HCT116 (cell line): ENCODE measurements around the gene TYK2. TPM values are rescaled to one million over a fixed set of nuclear protein-coding genes. Genes with fewer than 3 reads are reported as not detected.

Experiments used
- ATAC-seq: fragments of 200-7000 bp; cut with Tn5 transposase; 2 replicates; pipeline ENCODE4 v1.9.1; 2020; ENCODE audit warnings: mild to moderate bottlenecking, moderate library complexity
- BruUV-seq: library from RNA; stranded (reverse); fragments of 400-500 nt; replicated peaks from 2 replicates; lab custom pipeline; 2021; lab: Mats Ljungman, UMichigan
- CTCF ChIA-PET: fragments of 300-600 bp; sonication (Branson Sonifier 250); formaldehyde crosslinking; loops from one replicate; lab custom pipeline; 2021; ENCODE audit warnings: antibody characterized with exemption; lab: Charles Lee
- POLR2A ChIA-PET: fragments of 300-600, 350-600 bp; sonication (Branson Sonifier 250); formaldehyde crosslinking; loops from one replicate; lab custom pipeline; 2021; ENCODE audit warnings: antibody characterized with exemption; lab: Charles Lee
- RAD21 ChIA-PET, 2 experiments: fragments of 300-600 bp; sonication (Branson Sonifier 250); formaldehyde crosslinking; loops; one replicate each; lab custom pipeline; 2023; ENCODE audit warnings: low total read pairs in 2 of 2; ENCODE audit not compliant: uncharacterized antibody in 2 of 2, unreplicated experiment in 2 of 2, low non-redundant PET in 1 of 2; lab: Charles Lee
- DNase-seq: peaks from one replicate; pipeline ENCODE4 v3.0.0-alpha.2; 2010; ENCODE audit warnings: low read depth, low spot score
- H2AFZ ChIP-seq: fragments of 200-600 bp; shearing (Covaris generic), sonication (generic); 2 replicates; pipeline ENCODE4 v1.6.1; 2017; ENCODE audit warnings: low read depth, mixed run types, mixed read lengths, antibody characterized with exemption, low read length; ENCODE audit not compliant: poor library complexity, severe bottlenecking
- H3K27ac ChIP-seq: 2 replicates; pipeline ENCODE4 v1.5.1; 2012; ENCODE audit warnings: low read depth, low read length
- H3K27me3 ChIP-seq: fragments of 200-600 bp; sonication (generic); 2 replicates; pipeline ENCODE4 v1.6.1; 2016; ENCODE audit warnings: mixed run types, low read length, mixed read lengths; ENCODE audit not compliant: insufficient read depth
- H3K36me3 ChIP-seq, 2 experiments: fragments of 200-500 bp in 1 of 2; fragments of 200-600 bp in 1 of 2; sonication (Bioruptor generic) in 1 of 2; sonication (generic) in 1 of 2; 2 replicates each; pipeline versions ENCODE4 v1.5.1 to v1.6.1; 2014 to 2016; ENCODE audit warnings: low read length in 2 of 2, inconsistent platforms in 1 of 2, mixed read lengths in 1 of 2, mixed run types in 1 of 2; ENCODE audit not compliant: insufficient read depth in 2 of 2, control insufficient read depth in 1 of 2
- H3K4me1 ChIP-seq, 2 experiments: fragments of 200-600 bp in 1 of 2; sonication (generic) in 1 of 2; 2 replicates each; pipeline versions ENCODE4 v1.5.1 to v1.6.1; 2012 to 2017; ENCODE audit warnings: low read length in 2 of 2, inconsistent platforms in 1 of 2, mild to moderate bottlenecking in 1 of 2, mixed read lengths in 1 of 2, mixed run types in 1 of 2, moderate library complexity in 1 of 2; ENCODE audit not compliant: insufficient read depth in 2 of 2, control insufficient read depth in 1 of 2
- H3K4me2 ChIP-seq: fragments of 200-600 bp; sonication (generic); 2 replicates; pipeline ENCODE4 v1.6.1; 2017; ENCODE audit warnings: mixed run types, low read length, mixed read lengths
- H3K4me3 ChIP-seq, 2 experiments: fragments of 200-600 bp in 1 of 2; sonication (generic) in 1 of 2; replicated peaks in 1 of 2; 2 replicates each; pipeline ENCODE4 v1.5.1; 2011 to 2016; ENCODE audit warnings: low read length in 2 of 2, control low read depth in 1 of 2, low read depth in 1 of 2, mild to moderate bottlenecking in 1 of 2, mixed read lengths in 1 of 2, mixed run types in 1 of 2
- H3K79me2 ChIP-seq: fragments of 200-600 bp; sonication (generic); 2 replicates; pipeline ENCODE4 v1.6.1; 2017; ENCODE audit warnings: mild to moderate bottlenecking, mixed run types, low read length, moderate library complexity, mixed read lengths; ENCODE audit not compliant: insufficient read depth
- H3K9ac ChIP-seq: fragments of 200-600 bp; sonication (generic); 2 replicates; pipeline ENCODE4 v1.6.1; 2016; ENCODE audit warnings: low read length, mixed read lengths
- H3K9me2 ChIP-seq: fragments of 200-600 bp; sonication (generic), shearing (Covaris generic); 2 replicates; pipeline ENCODE4 v1.6.1; 2017; ENCODE audit warnings: mixed run types, mild to moderate bottlenecking, moderate library complexity; ENCODE audit not compliant: insufficient read depth
- H3K9me3 ChIP-seq, 2 experiments: fragments of 200-500 bp in 1 of 2; fragments of 200-600 bp in 1 of 2; sonication (Bioruptor generic) in 1 of 2; sonication (generic) in 1 of 2; 2 replicates each; pipeline ENCODE4 v1.6.1; 2014 to 2017; ENCODE audit warnings: low read length in 2 of 2, mixed read lengths in 2 of 2, inconsistent platforms in 1 of 2, low read depth in 1 of 2, mild to moderate bottlenecking in 1 of 2, mixed run types in 1 of 2, moderate library complexity in 1 of 2; ENCODE audit not compliant: control insufficient read depth in 1 of 2, insufficient read depth in 1 of 2
- H4K20me1 ChIP-seq: fragments of 200-600 bp; sonication (generic), shearing (Covaris generic); 2 replicates; pipeline ENCODE4 v1.6.1; 2017; ENCODE audit warnings: mixed run types, mild to moderate bottlenecking, moderate library complexity; ENCODE audit not compliant: insufficient read depth
- ATF3 ChIP-seq: IDR thresholded peaks from 2 replicates; pipeline ENCODE4 v1.6.1; 2012
- EGR1 ChIP-seq: IDR thresholded peaks from 2 replicates; pipeline ENCODE4 v1.6.1; 2012; ENCODE audit warnings: low read depth
- ELF1 ChIP-seq: IDR thresholded peaks from 2 replicates; pipeline ENCODE4 v1.6.1; 2012; ENCODE audit warnings: low read depth, borderline replicate concordance
- EZH2 ChIP-seq: fragments of 200-600 bp; sonication (generic); IDR thresholded peaks from 2 replicates; pipeline ENCODE4 v1.6.1; 2017; ENCODE audit warnings: antibody characterized with exemption, mixed run types
- JUND ChIP-seq: IDR thresholded peaks from 2 replicates; pipeline ENCODE4 v1.6.1; 2012
- MAX ChIP-seq: IDR thresholded peaks from 2 replicates; pipeline ENCODE4 v1.6.1; 2012
- POLR2A ChIP-seq: IDR thresholded peaks from 2 replicates; pipeline ENCODE4 v1.7.0; 2011; ENCODE audit warnings: borderline replicate concordance; ENCODE audit not compliant: insufficient read depth, insufficient read length; ENCODE audit errors: extremely low read depth
- POLR2AphosphoS5 ChIP-seq: IDR thresholded peaks from 2 replicates; pipeline ENCODE4 v1.6.1; 2011; ENCODE audit warnings: mild to moderate bottlenecking, low read depth, low read length, moderate library complexity
- RAD21 ChIP-seq: IDR thresholded peaks from 2 replicates; pipeline ENCODE4 v1.6.1; 2012; ENCODE audit warnings: low read depth, mild to moderate bottlenecking
- REST ChIP-seq: IDR thresholded peaks from 2 replicates; pipeline ENCODE4 v1.6.1; 2012; ENCODE audit warnings: low read depth
- ZNF274 ChIP-seq: fragments of 200-500 bp; sonication (Bioruptor generic); IDR thresholded peaks from 2 replicates; pipeline ENCODE4 v1.6.1; 2014; ENCODE audit warnings: mild to moderate bottlenecking, low read depth, low read length, inconsistent platforms
- intact Hi-C: fragments of 100-400 bp; cut with micrococcal nuclease; formaldehyde crosslinking; loops from 2 replicates; pipeline ENCODE4 v1.10.0; 2022
- total RNA-seq: library from RNA; stranded (reverse); gene quantifications from one replicate; pipeline ENCODE4 v1.2.1, GENCODE V29; 2021; ENCODE audit not compliant: unreplicated experiment
- TF ChIP-seq, protein P1 (sequence below): IDR thresholded peaks from 2 replicates; pipeline ENCODE4 v1.6.1; 2011; ENCODE audit warnings: mild to moderate bottlenecking, low read length, moderate library complexity; ENCODE audit not compliant: insufficient replicate concordance; ENCODE audit errors: extremely low read depth

TYK2 gene
- total RNA-seq, 1 experiment from 2014 or later: 110 TPM

GRCh38 chr19:10339380-10339960 is 40.9 kb downstream of the TYK2 start, which contains the start of gene ICAM3:
Gene ICAM3, minus strand, starts transcription at chr19:10339624. Its CDS starts 10 bp downstream, at chr19:10339614.
- no peak for TF ChIP-seq ELF1
- H3K27me3 ChIP-seq: no peaks in the 10 kb centered on the region
- no peaks in the 10 kb centered on the region; the same call in 1 of the 2 replicates for H3K79me2 ChIP-seq
- no peak within 1 kb of the TSS for H3K9ac ChIP-seq
- intact Hi-C loops: no loop called here
- no peaks in the 10 kb centered on the region for H3K36me3 ChIP-seq
- H3K4me1 ChIP-seq: peaks cover 0 to 18% of the 10 kb centered on the region in 2 experiments; a peak in 2 of 4 replicates
- no TSS peak for BruUV-seq
- ChIA-PET CTCF (no interaction called here), POLR2A (no interaction called here), RAD21 (no interaction called here)
- H2AFZ ChIP-seq: no peak within 1 kb of the TSS
- H3K9me3 ChIP-seq: no peaks in the 10 kb centered on the region
- no peak within 1 kb of the TSS for H3K4me3 ChIP-seq
- ATAC-seq: no peak
- no peaks in the 10 kb centered on the region for H4K20me1 ChIP-seq
- DNase-seq: no peak
- H3K9me2 ChIP-seq: no peaks in the 10 kb centered on the region
- no peak within 1 kb of the TSS for H3K4me2 ChIP-seq
- no peak within 1 kb of the TSS for H3K27ac ChIP-seq

DNA sequence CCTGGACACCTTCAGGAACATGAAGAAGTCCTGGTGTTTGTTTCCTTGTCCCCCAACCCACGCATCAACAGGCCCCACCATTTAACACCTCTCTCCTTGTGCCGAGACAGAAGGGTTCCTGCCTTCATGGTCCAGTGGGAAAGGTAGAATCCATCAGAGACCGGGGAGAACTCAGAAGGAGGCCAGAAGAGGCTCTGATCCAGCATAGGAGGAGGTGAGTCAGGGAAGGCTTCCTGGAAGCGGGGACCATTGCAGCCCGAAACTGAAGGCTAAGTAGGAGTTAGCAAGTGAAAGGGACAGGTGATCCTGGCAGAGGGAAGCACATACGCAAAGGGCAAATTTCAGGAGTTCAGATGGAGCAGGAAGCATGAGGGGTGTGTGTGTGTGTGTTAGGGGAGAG is 41.4 kb downstream of the TYK2 start:
- Histone ChIP-seq H3K9ac (no peak overlapping the region), H2AFZ (no peak overlapping the region), H3K9me3 (no peaks in the 10 kb centered on the region), H3K4me1 (peaks cover 0 to 23% of the 10 kb centered on the region in 2 experiments; a peak in 2 of 4 replicates), H3K9me2 (no peaks in the 10 kb centered on the region), H3K4me3 (no peak overlapping the region), H3K27me3 (no peaks in the 10 kb centered on the region), H3K27ac (no peak overlapping the region), H3K4me2 (no peak overlapping the region), H4K20me1 (no peaks in the 10 kb centered on the region), H3K79me2 (peaks cover 4% of the 10 kb centered on the region; the same call in 1 of the 2 replicates), H3K36me3 (no peaks in the 10 kb centered on the region)
- TF ChIP-seq EGR1: no peak
- no peak for TF ChIP-seq REST
- TF ChIP-seq, protein P1, sequence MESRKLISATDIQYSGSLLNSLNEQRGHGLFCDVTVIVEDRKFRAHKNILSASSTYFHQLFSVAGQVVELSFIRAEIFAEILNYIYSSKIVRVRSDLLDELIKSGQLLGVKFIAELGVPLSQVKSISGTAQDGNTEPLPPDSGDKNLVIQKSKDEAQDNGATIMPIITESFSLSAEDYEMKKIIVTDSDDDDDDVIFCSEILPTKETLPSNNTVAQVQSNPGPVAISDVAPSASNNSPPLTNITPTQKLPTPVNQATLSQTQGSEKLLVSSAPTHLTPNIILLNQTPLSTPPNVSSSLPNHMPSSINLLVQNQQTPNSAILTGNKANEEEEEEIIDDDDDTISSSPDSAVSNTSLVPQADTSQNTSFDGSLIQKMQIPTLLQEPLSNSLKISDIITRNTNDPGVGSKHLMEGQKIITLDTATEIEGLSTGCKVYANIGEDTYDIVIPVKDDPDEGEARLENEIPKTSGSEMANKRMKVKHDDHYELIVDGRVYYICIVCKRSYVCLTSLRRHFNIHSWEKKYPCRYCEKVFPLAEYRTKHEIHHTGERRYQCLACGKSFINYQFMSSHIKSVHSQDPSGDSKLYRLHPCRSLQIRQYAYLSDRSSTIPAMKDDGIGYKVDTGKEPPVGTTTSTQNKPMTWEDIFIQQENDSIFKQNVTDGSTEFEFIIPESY: no peak
- TF ChIP-seq POLR2A: no peak
- no peak for TF ChIP-seq ZNF274
- no peak for TF ChIP-seq RAD21
- TF ChIP-seq JUND: no peak
- TF ChIP-seq EZH2: no peak
- no peak for TF ChIP-seq ELF1
- TF ChIP-seq POLR2AphosphoS5: no peak
- TF ChIP-seq ATF3: no peak
- TF ChIP-seq MAX: no peak
- intact Hi-C loops: no loop called here
- POLR2A ChIA-PET: no interaction called here
- RAD21 ChIA-PET: no interaction called here
- BruUV-seq: no TSS peak
- DNase-seq: no peak
- CTCF ChIA-PET: no interaction called here
- ATAC-seq: no peak
